HG03060 (cell line): ENCODE results near the gene SLC12A9.

Experiments used
- ATAC-seq: cut with Tn5 transposase; IDR thresholded peaks from one replicate; pipeline ENCODE4 v1.9.1; 2021; ENCODE audit warnings: low read depth, moderate number of reproducible peaks; ENCODE audit not compliant: unreplicated experiment

The SLC12A9 gene

GRCh38 chr7:100882201-100882600 lies 29.7 kb downstream of the SLC12A9 start:
- ATAC-seq: no peak

- no peak for ATAC-seq
These were observed 30.4 kb downstream of the SLC12A9 start for GRCh38 chr7:100882785-100883526.

- no peak for ATAC-seq
These were observed 32.4 kb downstream of the SLC12A9 start for GRCh38 chr7:100884736-100885439.

GRCh38 chr7:100885440-100886141 lies 33.1 kb downstream of the SLC12A9 start:
- no peak for ATAC-seq

- no peak for ATAC-seq
These were observed 33.8 kb downstream of the SLC12A9 start for GRCh38 chr7:100886142-100886935.

GRCh38 chr7:100886936-100887515 lies 34.5 kb downstream of the SLC12A9 start:
- no peak for ATAC-seq

GRCh38 chr7:100887516-100888290 lies 35.2 kb downstream of the SLC12A9 start:
- no peak for ATAC-seq

- ATAC-seq: no peak
These were observed 35.9 kb downstream of the SLC12A9 start for GRCh38 chr7:100888291-100888987.

GRCh38 chr7:100888988-100889750 lies 36.7 kb downstream of the SLC12A9 start, which contains the start of gene UFSP1:
TSS of gene UFSP1 (minus strand) at chr7:100889715. CDS start at chr7:100889271, 444 bp downstream.
- no peak for ATAC-seq

GRCh38 chr7:100890653-100891567 lies 38.4 kb downstream of the SLC12A9 start:
- no peak for ATAC-seq

GRCh38 chr7:100891568-100892247 lies 39.2 kb downstream of the SLC12A9 start:
- no peak for ATAC-seq

GRCh38 chr7:100892364-100893317 lies 40.1 kb downstream of the SLC12A9 start:
- ATAC-seq: no peak

- no peak for ATAC-seq
These were observed 40.9 kb downstream of the SLC12A9 start for GRCh38 chr7:100893318-100893895.

- no peak for ATAC-seq
These were observed 41.6 kb downstream of the SLC12A9 start for GRCh38 chr7:100893910-100894721.
